Esophagus muscularis mucosa (tissue), 4 donors: ENCODE measurements around the gene CRB1. TPM values are rescaled to one million over a fixed set of nuclear protein-coding genes. Genes with fewer than 3 reads are reported as not detected.

Experiments
- DNase-seq: peaks from one replicate; pipeline ENCODE4 v3.0.0-alpha.2; 2017; ENCODE audit errors: extremely low spot score
- H3K27ac ChIP-seq, 4 donors: fragments of 200-600 bp; sonication (generic); replicated peaks in 1 of 4; 1 replicate in 3 of 4; 2 replicates in 1 of 4; pipeline ENCODE4 v1.5.1; 2016 to 2019; ENCODE audit warnings: mild to moderate bottlenecking in 1 of 4
- H3K27me3 ChIP-seq, 4 donors: fragments of 200-600 bp; sonication (generic); one replicate each; pipeline versions ENCODE4 v1.5.1 to v1.6.0; 2016 to 2019
- H3K36me3 ChIP-seq, 4 donors: fragments of 200-600 bp; sonication (generic); one replicate each; pipeline ENCODE4 v1.5.1; 2016 to 2019
- H3K4me1 ChIP-seq, 4 donors: fragments of 200-600 bp; sonication (generic); one replicate each; pipeline ENCODE4 v1.5.1; 2016 to 2019
- H3K4me3 ChIP-seq, 4 donors: fragments of 200-600 bp; sonication (generic); 1 replicate in 2 of 4; 2 replicates in 2 of 4; pipeline ENCODE4 v1.5.1; 2016 to 2019; ENCODE audit warnings: mild to moderate bottlenecking in 4 of 4, moderate library complexity in 1 of 4
- H3K9me3 ChIP-seq, 4 donors: fragments of 200-600 bp; sonication (generic); 1 replicate in 3 of 4; 2 replicates in 1 of 4; pipeline ENCODE4 v1.5.1; 2016 to 2019
- CTCF ChIP-seq, 3 experiments: fragments of 200-600 bp in 2 of 3; fragments of 450-650 bp in 1 of 3; sonication (generic) in 2 of 3; IDR thresholded peaks; one replicate each; pipeline ENCODE4 v1.5.1; 2017 to 2019; ENCODE audit warnings: antibody characterized with exemption in 3 of 3, mild to moderate bottlenecking in 2 of 3, moderate library complexity in 1 of 3
- EP300 ChIP-seq: sonication (generic); formaldehyde crosslinking; IDR thresholded peaks from one replicate; pipeline ENCODE4 v1.6.1; 2017; ENCODE audit warnings: antibody characterized with exemption
- POLR2A ChIP-seq: fragments of 450-650 bp; IDR thresholded peaks from one replicate; pipeline ENCODE4 v1.6.1; 2017; ENCODE audit warnings: antibody characterized with exemption, moderate library complexity, mild to moderate bottlenecking, low read depth
- POLR2AphosphoS5 ChIP-seq, 2 donors: sonication (generic); formaldehyde crosslinking; IDR thresholded peaks; one replicate each; pipeline ENCODE4 v1.6.1; 2017; ENCODE audit warnings: antibody characterized with exemption in 2 of 2
- WGBS: methylation state at CpG from one replicate; pipeline ENCODE4 v1.1.5; 2018; 5-methylcytosine and 5-hydroxymethylcytosine counted together
- intact Hi-C: fragments of 100-400 bp; cut with DNase I; formaldehyde crosslinking; loops from one replicate; pipeline ENCODE4 v1.15.1; 2023
- total RNA-seq, 4 donors: library from RNA; depleted of rRNA; stranded (reverse); fragments of >200 nt; gene quantifications; one replicate each; pipeline versions ENCODE4 v1.1.0 to v1.2.1, GENCODE V29; 2016

CRB1 gene
- total RNA-seq, 4 donors from 2014 or later, result 0.23 to 0.83 (median 0.38) TPM

GRCh38 chr1:197356723-197357533, 88.9 kb downstream of the CRB1 start:
- intact Hi-C loops, result loop anchor here (10.0 kb wide), 1 partner anchor 172 kb away; no protein-coding TSS in a partner anchor
- Histone ChIP-seq H3K9me3 (no peaks in the 10 kb centered on the region), H3K4me1 (no peaks in the 10 kb centered on the region), H3K36me3 (no peaks in the 10 kb centered on the region), H3K27me3 (no peaks in the 10 kb centered on the region), H3K27ac (no peak overlapping the region), H3K4me3 (no peak overlapping the region)
- WGBS, result 61% methylated on average over 5 of the region's 5 CpGs
- DNase-seq, result no peak
- TF ChIP-seq POLR2AphosphoS5 (IDR thresholded peaks at IDR 0.05) (no peak), EP300 (no peak), POLR2A (no peak), CTCF (IDR thresholded peaks at IDR 0.05) (peak; percentile 36 to 52 (median 44))

- Histone ChIP-seq H3K4me1 (no peaks in the 10 kb centered on the region), H3K27me3 (no peaks in the 10 kb centered on the region), H3K36me3 (no peaks in the 10 kb centered on the region), H3K27ac (no peak overlapping the region), H3K4me3 (no peak overlapping the region), H3K9me3 (no peaks in the 10 kb centered on the region)
- intact Hi-C loops, result loop anchor here (10.0 kb wide), 1 partner anchor 174 kb away; no protein-coding TSS in a partner anchor
- no peak for TF ChIP-seq CTCF (IDR thresholded peaks at IDR 0.05)
- no peak for TF ChIP-seq POLR2A
- TF ChIP-seq EP300, result no peak
- TF ChIP-seq POLR2AphosphoS5 (IDR thresholded peaks at IDR 0.05), result no peak
- WGBS, result 53% methylated on average over 1 of the region's 1 CpG
- no peak for DNase-seq
Observed at GRCh38 chr1:197358959-197359358, 90.9 kb downstream of the CRB1 start.

- Histone ChIP-seq H3K4me3 (no peak overlapping the region), H3K27me3 (no peaks in the 10 kb centered on the region), H3K9me3 (no peaks in the 10 kb centered on the region), H3K27ac (no peak overlapping the region), H3K36me3 (no peaks in the 10 kb centered on the region), H3K4me1 (no peaks in the 10 kb centered on the region)
- TF ChIP-seq POLR2A (no peak), POLR2AphosphoS5 (IDR thresholded peaks at IDR 0.05) (no peak), CTCF (IDR thresholded peaks at IDR 0.05) (no peak), EP300 (no peak)
- WGBS, result 56% methylated on average over 5 of the region's 5 CpGs
- intact Hi-C loops, result no loop called here
- DNase-seq, result no peak
Observed at GRCh38 chr1:197360068-197360467, 92.0 kb downstream of the CRB1 start.

- no peak for DNase-seq
- Histone ChIP-seq H3K36me3 (no peaks in the 10 kb centered on the region), H3K27ac (no peak overlapping the region), H3K4me3 (no peak overlapping the region), H3K27me3 (no peaks in the 10 kb centered on the region), H3K9me3 (no peaks in the 10 kb centered on the region), H3K4me1 (no peaks in the 10 kb centered on the region)
- intact Hi-C loops, result no loop called here
- TF ChIP-seq EP300, result no peak
- no peak for TF ChIP-seq POLR2AphosphoS5 (IDR thresholded peaks at IDR 0.05)
- no peak for TF ChIP-seq CTCF (IDR thresholded peaks at IDR 0.05)
- TF ChIP-seq POLR2A, result no peak
Observed at GRCh38 chr1:197362871-197363270, 94.8 kb downstream of the CRB1 start.
